ENCODE data around the gene DIAPH2.

The DIAPH2 gene

GRCh38 chrX:97629597-97629985 lies 944.9 kb downstream of the DIAPH2 start:
- H3K4me3 ChIP-seq (ENCODE audit: low read depth, low read length): no peak overlapping the region

GRCh38 chrX:97633798-97634197 lies 949.2 kb downstream of the DIAPH2 start:
- no peak overlapping the region for H3K4me3 ChIP-seq (ENCODE audit: low read depth, low read length)

- H3K4me3 ChIP-seq (ENCODE audit: low read depth, low read length): no peak overlapping the region
These were observed 952.0 kb downstream of the DIAPH2 start for GRCh38 chrX:97636473-97637140.

GRCh38 chrX:97637289-97637688 lies 952.6 kb downstream of the DIAPH2 start:
- no peak overlapping the region for H3K4me3 ChIP-seq (ENCODE audit: low read depth, low read length)

GRCh38 chrX:97638621-97639020 lies 954.0 kb downstream of the DIAPH2 start:
- no peak overlapping the region for H3K4me3 ChIP-seq (ENCODE audit: low read depth, low read length)

- no peak overlapping the region for H3K4me3 ChIP-seq (ENCODE audit: low read depth, low read length)
These were observed 954.9 kb downstream of the DIAPH2 start for GRCh38 chrX:97639526-97639925.
